ENCODE data around the gene PRSS27. TPM values are rescaled to one million over a fixed set of nuclear protein-coding genes. Genes with fewer than 3 reads are reported as not detected.

Gene PRSS27
- total and polyA plus RNA-seq, 2 of the 4 experiments (the other 2 are of a cell fraction) = under 0.01 to 0.58 TPM

DNA sequence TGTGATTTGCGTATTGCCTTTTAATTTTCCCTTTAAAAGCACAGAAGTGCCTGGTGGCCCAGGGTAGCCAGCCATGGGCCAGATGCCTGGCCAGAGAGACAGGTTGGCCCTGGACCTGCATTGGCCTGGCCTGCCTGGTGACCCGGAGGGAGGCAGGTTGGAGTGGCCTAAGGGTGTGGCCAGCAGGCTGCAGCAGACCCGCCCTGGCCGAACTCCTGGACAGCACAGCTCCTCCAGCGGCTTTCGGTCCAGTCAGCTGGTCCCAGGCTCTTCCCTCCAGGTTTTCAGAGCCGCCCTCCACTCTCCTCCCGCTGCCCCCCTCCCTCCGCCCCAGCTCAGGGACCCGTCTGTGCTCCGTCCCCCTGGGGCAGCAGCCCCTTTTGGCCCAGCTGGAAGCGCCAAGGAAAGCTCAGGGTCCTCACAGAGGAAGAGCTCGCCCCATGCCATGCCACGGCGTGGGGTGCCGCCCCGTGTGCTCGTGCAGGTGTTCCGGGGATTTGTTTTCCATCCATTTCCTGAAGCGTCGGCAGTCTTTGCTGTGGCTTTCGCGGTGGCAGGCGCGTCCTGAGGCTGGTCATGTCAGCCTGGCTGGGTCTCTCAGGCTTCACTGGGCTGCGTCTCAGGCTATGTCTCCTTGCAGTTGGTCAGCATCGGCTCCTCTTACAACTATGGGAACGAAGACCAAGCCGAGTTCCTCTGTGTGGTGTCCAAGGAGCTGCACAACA, 18.1 kb downstream of the PRSS27 start:
- dilution Hi-C loops (cut with HindIII; ENCODE audit: low sequenced_read_pairs, unreplicated experiment) = no loop called here
- intact Hi-C loops (cut with micrococcal nuclease) = no loop called here
- no peak overlapping the region for H2BK5ac ChIP-seq (ENCODE audit: low read depth, low read length, poor library complexity, severe bottlenecking)
- DNase-seq (no peak), ATAC-seq (ENCODE audit: low read depth) (no peak)
- H3K9ac ChIP-seq (ENCODE audit: low read depth, low read length) = no peak overlapping the region
- H3K36me3 ChIP-seq (ENCODE audit: control insufficient read depth, insufficient read depth, low read length) = peaks cover 65% of the 10 kb centered on the region
- no peaks in the 10 kb centered on the region; the same call in 1 of the 2 replicates for H4K20me1 ChIP-seq (ENCODE audit: insufficient read depth, low read length)
- no peaks in the 10 kb centered on the region for H3K27me3 ChIP-seq (ENCODE audit: control insufficient read depth, insufficient read depth, low read length)
- H3K9me1 ChIP-seq (ENCODE audit: insufficient read depth, low read length) = no peaks in the 10 kb centered on the region; the same call in 1 of the 2 replicates
- in situ Hi-C loops (cut with MboI; ENCODE audit: low sequenced_read_pairs) = no loop called here
- H3K23ac ChIP-seq (ENCODE audit: low read depth, low read length) = no peak overlapping the region
- no peak overlapping the region for H2AFZ ChIP-seq (replicated peaks; ENCODE audit: low read length, poor library complexity)
- H3K4me1 ChIP-seq (ENCODE audit: control insufficient read depth, insufficient read depth, low read length) = no peaks in the 10 kb centered on the region
- H2BK20ac ChIP-seq (ENCODE audit: low read depth, low read length) = no peak overlapping the region
- no peak for TF ChIP-seq RAD21 (IDR thresholded peaks at IDR 0.05; ENCODE audit: low read length)
- no peak for TF ChIP-seq RFX5 (IDR thresholded peaks at IDR 0.05; ENCODE audit: low read depth, low read length)
- no peak for TF ChIP-seq BHLHE40 (IDR thresholded peaks at IDR 0.05; ENCODE audit: low read depth, low read length)
- TF ChIP-seq MXI1 (IDR thresholded peaks at IDR 0.05; ENCODE audit: borderline replicate concordance, low read depth, low read length) = no peak
- TF ChIP-seq, protein P1, sequence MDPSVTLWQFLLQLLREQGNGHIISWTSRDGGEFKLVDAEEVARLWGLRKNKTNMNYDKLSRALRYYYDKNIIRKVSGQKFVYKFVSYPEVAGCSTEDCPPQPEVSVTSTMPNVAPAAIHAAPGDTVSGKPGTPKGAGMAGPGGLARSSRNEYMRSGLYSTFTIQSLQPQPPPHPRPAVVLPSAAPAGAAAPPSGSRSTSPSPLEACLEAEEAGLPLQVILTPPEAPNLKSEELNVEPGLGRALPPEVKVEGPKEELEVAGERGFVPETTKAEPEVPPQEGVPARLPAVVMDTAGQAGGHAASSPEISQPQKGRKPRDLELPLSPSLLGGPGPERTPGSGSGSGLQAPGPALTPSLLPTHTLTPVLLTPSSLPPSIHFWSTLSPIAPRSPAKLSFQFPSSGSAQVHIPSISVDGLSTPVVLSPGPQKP (IDR thresholded peaks at IDR 0.05; ENCODE audit: borderline replicate concordance, low read depth, low read length) = no peak
- TF ChIP-seq FOS (IDR thresholded peaks at IDR 0.05; ENCODE audit: low read depth, low read length) = no peak
- TF ChIP-seq, protein P2, sequence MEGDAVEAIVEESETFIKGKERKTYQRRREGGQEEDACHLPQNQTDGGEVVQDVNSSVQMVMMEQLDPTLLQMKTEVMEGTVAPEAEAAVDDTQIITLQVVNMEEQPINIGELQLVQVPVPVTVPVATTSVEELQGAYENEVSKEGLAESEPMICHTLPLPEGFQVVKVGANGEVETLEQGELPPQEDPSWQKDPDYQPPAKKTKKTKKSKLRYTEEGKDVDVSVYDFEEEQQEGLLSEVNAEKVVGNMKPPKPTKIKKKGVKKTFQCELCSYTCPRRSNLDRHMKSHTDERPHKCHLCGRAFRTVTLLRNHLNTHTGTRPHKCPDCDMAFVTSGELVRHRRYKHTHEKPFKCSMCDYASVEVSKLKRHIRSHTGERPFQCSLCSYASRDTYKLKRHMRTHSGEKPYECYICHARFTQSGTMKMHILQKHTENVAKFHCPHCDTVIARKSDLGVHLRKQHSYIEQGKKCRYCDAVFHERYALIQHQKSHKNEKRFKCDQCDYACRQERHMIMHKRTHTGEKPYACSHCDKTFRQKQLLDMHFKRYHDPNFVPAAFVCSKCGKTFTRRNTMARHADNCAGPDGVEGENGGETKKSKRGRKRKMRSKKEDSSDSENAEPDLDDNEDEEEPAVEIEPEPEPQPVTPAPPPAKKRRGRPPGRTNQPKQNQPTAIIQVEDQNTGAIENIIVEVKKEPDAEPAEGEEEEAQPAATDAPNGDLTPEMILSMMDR (conservative IDR thresholded peaks at IDR 0.05; ENCODE audit: low read depth, low read length) = no peak
- TF ChIP-seq MAZ (IDR thresholded peaks at IDR 0.05; ENCODE audit: borderline replicate concordance, low read depth, low read length) = no peak
- TF ChIP-seq MAFK (IDR thresholded peaks at IDR 0.05; ENCODE audit: low read depth, low read length) = no peak
- no peak for TF ChIP-seq RCOR1 (IDR thresholded peaks at IDR 0.05; ENCODE audit: insufficient replicate concordance, low read length)
- no peak for TF ChIP-seq CEBPB (IDR thresholded peaks at IDR 0.05; ENCODE audit: low read depth, low read length)
- no peak for TF ChIP-seq POLR2A (IDR thresholded peaks at IDR 0.05; ENCODE audit: low read depth, low read length)
- TF ChIP-seq CHD1 (IDR thresholded peaks at IDR 0.05; ENCODE audit: low read depth, low read length) = no peak
- TF ChIP-seq SMC3 (IDR thresholded peaks at IDR 0.05; ENCODE audit: low read depth, low read length) = no peak
- H3K27ac ChIP-seq (ENCODE audit: insufficient read depth, low read length) = no peak overlapping the region
- H2BK15ac ChIP-seq (ENCODE audit: low read depth, low read length) = no peak overlapping the region
- no peak overlapping the region for H4K91ac ChIP-seq (ENCODE audit: insufficient read depth, low read depth, low read length)
- H3K18ac ChIP-seq (ENCODE audit: low read depth, low read length) = no peak overlapping the region
- ChIA-PET CTCF (interaction anchor here (0.6 kb wide), 1 partner anchor 449 kb away, joined by 4 read pairs; no protein-coding TSS in a partner anchor), POLR2A (ENCODE audit: unreplicated experiment) (no interaction called here)
- H4K5ac ChIP-seq (ENCODE audit: low read depth, low read length) = no peak overlapping the region
- no peak overlapping the region for H4K8ac ChIP-seq (ENCODE audit: low read depth in 2 of 2, low read length in 2 of 2)
- BruUV-seq (replicated peaks) = no TSS peak
- no peak overlapping the region for H2AK5ac ChIP-seq (ENCODE audit: low read depth, low read length)
- no peak overlapping the region for H3K4me3 ChIP-seq (ENCODE audit: insufficient read depth, low read depth, low read length)
- H3K56ac ChIP-seq (ENCODE audit: extremely low read depth, insufficient read depth, low read length) = no peak overlapping the region
- WGBS, 2 experiments (ENCODE audit: extremely low coverage in 2 of 2, insufficient read length in 1 of 2) = 100% methylated on average over 15 of the region's 29 CpGs; no CpG with 5 or more reads in 1 of the 2 experiments
- no peaks in the 10 kb centered on the region for H3K9me3 ChIP-seq (ENCODE audit: control insufficient read depth, insufficient read depth, low read length)
- H3K4ac ChIP-seq (ENCODE audit: low read depth, low read length) = no peak overlapping the region
- no peak overlapping the region for H2AK9ac ChIP-seq (replicated peaks; ENCODE audit: low read depth, low read length, poor library complexity)
- H3K14ac ChIP-seq (replicated peaks; ENCODE audit: low read depth, low read length) = no peak overlapping the region
- peaks cover 0 to 14% of the 10 kb centered on the region in 2 experiments; a peak in 3 of 4 replicates for H3K79me1 ChIP-seq (ENCODE audit: low read depth in 1 of 2, low read length in 2 of 2)
- H2BK120ac ChIP-seq (ENCODE audit: low read depth, low read length) = no peak overlapping the region
- no peak overlapping the region for H3K4me2 ChIP-seq (ENCODE audit: low read depth, low read length)
